ENCODE data around the gene TMEM170A.
"Not testable (repeated sequence)": the region's sequence is repeated elsewhere in the genome, so short reads cannot be mapped to it uniquely, and the experiment has no call there.

Gene TMEM170A

DNA sequence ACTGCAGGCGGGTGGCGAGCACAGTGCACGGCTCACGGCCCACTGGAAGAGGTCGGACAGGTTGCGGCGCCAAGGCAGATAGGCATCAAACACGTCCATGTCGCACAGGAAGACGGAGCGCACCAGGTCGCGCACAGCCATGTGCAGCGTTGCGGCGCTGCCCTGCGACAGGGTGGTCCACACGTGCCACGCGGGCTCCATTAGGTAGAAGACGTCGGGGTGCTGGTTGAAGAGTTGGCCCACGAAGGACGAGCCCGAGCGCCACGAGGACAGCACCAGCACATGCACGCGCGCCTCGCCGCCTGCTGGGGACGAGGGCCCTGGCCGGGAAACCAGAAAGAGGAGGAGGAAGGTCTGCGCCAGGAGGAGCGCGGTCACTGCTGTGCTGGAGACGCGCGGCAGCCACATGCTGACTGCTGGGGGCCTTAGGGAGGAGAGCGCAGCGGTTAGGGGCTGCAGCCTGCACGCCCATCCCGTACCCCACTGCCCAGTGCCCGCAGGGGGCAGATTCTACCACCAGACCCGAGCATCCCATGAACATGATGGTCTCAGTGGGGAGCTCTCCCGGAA lies 15.0 kb upstream of the TMEM170A start:
- DNase-seq = no peak

DNA sequence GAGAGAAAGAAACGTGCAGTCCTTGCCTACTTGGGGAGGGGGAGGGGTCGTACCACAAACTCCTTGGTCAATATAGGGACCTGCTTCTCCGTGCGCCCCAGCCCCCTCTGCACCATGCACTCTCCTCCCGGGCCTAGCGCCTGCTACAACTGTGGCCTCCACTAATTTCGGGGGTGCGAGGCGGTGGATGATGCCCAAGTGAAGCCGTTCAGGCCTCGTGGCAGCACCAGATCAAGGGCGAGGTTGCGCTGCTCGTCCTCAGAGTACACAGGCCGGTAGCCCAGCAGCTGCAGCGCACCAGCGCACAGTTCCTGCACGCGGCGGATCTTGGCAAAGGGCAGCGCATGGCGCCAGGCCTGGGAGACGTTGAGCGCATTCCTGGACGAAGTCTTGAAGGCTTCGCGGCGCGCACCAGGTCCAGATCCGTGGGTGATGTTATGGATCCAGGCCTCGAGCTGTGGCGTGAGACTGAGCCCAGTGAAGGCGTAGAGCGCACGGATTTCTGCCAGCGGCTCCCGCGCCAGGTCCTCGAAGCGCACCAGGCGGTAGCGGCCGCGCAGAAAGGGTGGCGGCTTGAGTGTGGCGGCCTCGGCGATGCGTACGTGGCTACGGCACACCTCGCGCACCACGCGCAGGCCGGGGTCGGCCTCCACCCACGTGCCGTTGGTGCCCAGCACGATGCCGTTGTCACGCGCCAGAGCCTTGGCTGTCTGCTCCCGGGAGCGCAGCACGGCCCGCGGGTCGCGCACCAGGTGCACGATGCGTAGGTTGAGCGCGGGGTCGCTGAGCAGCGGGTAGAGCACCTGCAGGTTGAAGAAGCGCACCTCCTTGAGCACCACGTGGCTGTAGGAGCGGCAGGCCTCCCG lies 14.2 kb upstream of the TMEM170A start:
- no peak for DNase-seq

DNA sequence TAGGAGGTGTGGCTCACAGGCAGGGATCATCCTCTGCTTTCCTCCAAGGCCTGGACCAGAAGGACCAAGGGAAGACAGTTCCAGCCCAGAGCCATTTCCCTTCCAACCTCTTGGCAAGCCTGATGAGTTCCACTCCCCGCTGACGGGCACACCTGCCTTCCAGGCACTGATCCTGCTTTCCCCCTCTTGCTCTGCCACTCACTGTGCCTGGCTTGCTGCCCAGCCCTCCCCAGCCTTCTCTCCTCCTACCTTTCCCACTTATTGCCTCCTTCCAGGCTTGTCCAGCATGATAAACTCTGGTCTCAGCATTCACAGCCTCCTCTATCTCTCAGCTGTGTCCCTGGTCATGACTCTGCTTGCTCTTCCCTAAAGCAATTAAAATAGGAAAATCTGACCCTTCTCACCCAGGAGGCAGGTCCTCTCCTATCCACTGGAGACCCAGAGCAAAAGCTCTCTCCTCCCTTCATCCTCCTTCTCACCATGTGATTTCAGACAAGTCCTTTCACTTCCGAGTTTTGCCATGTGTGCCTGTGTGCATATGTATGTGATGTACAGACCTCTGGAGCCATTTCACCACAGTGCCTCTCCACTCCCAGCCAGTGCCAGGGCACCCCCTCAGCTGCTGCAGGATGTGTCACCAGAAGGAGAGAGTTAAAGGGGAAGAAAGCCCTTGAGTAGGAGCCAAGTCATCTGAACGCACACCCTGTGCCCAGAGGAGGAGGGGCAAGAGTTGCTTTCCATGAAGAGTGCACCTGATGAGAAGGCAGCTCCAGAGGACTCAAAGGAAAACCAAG lies 13.4 kb upstream of the TMEM170A start:
- no peak for DNase-seq

DNA sequence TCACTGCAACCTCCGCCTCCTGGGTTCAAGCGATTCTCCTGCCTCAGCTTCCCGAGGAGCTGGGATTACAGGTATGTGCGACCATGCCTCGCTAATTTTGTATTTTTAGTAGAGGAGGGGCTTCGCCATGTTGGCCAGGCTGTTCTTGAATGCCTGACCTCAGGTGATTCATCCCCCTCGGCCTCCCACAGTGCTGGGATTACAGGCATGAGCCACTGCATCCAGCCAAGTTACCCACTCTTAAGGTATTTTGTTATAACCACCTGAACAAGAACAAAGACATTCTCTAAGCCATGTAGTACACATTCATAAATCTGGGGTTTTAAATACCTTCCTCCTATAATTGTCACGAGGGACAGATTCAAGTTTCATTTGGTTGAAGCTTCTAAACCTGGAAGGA lies 12.3 kb upstream of the TMEM170A start:
- DNase-seq = no peak

DNA sequence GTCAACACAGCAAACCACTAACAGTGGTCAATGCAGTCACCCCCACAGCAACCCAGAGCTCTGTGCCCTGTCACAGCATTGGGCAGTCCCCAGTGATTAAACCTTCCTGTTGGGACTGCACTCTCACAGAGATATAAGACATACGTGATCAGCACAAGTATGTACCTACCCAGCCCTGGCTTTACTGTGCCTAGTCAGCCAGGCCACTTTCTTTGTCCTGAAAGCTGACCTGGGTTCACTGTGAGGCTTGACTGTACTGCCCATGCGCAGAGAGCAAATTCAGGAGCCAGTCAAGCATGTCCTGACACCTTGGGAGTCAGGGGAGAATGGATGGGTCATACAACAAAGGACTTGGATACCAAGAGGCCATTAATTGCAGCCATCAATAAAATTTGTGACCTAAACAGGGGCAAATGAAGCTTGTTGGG lies 10.9 kb upstream of the TMEM170A start:
- no peak for DNase-seq

DNA sequence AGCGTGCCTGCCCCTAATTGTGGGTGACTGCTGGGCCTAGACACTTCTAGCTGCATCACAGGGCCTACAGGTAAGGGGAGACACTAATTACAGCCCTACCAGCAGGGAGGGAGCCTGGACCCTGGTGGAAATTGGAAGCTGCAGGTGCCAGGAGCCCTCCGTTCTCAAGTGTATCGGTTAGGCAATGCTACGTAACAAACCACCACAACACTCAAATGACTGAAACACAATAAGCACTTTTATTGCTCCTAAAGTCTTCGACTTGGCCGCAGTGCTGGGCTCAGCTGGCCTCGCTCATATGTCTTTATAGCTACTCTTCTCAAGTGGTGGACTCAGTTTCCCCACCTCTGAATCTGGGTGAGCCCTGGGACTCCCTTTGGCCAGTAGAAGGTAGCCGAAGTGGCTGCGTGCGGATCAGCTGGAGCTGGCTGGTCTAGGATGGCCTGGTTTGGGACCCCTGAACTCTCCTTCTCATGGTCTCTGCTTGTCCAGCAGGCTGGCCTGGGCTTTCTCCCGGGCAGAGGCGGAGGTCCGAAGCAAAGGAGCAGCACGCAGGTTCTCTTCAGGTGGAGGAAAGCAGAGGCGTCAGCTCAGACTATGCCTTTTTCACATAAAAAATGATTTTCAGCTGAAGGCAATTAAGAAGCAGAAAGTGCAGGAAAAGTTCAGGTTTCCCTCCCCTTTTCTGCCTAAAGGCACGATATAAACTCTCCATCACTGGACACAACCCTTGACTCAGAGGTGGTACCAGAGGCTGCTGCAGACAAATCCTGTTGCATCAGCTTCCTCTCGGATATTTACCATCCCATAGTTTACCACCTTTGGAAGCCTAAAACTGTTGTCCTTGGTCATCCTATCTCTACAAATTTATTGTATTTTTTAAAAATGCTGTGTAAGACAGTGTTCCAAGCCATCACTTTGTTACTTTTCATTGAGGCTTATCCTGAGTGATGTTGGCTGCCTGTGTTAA lies 8.7 kb upstream of the TMEM170A start:
- no peak for DNase-seq

DNA sequence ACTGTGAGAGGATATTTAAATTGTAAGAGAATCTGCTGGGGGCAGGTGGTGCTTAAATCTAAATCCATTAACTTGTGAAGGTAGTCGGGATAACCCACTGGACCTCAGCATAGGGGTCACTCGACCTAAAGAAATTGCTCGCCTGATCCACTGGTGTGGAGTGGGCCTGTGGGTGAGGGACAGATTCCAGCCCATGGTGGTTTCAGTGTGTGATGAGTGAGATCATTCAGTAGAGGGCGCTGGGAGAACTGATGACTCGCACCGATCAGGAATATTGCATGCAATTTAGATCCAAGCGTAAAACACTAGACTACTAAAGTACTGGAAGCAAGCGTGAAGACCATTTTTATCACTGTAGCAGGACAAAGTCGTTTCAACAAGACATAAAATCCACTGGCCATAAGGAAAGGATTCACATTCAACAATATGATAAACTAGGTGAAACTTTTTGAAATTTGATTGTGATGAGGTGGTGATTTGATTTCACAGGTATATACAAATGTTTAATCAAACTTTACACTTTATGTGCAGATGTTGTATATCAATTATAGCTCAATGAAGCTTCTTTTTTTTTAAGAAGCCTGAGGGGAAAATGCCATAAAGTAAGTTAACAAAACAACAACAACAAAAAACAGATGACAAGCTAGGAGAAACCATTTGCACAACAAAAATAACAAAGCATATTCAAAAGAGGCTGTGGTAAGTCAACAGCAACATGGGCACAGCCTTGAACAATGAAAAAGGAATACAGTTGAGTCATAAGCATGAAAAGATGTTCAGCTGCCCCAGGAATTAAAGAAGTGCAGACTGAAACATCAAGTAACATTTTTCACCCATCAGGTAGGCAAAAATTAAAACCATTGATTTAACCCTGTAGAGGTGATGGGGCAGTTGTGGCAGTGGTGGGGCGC lies 7.5 kb upstream of the TMEM170A start:
- peak; percentile 11 to 21 for DNase-seq

DNA sequence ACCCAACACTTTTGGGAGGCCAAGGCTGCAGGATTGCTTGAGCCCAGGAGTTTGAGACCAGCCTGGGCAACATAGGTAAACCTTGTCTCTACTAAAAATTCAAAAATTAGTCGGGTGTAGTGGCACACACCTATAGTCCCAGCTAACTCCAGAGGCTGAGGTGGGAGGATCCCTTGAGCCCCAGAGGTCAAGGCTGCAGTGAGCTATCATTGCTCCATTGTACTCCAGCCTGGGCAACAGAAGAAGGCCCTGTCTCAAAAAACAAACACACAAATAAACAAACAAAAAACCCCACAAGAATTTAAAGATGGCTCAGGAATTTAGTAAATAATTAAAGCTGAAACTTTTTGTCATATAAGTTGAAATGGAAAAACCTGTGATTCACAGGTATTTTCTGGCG lies 2.3 kb upstream of the TMEM170A start:
- no peak for DNase-seq

DNA sequence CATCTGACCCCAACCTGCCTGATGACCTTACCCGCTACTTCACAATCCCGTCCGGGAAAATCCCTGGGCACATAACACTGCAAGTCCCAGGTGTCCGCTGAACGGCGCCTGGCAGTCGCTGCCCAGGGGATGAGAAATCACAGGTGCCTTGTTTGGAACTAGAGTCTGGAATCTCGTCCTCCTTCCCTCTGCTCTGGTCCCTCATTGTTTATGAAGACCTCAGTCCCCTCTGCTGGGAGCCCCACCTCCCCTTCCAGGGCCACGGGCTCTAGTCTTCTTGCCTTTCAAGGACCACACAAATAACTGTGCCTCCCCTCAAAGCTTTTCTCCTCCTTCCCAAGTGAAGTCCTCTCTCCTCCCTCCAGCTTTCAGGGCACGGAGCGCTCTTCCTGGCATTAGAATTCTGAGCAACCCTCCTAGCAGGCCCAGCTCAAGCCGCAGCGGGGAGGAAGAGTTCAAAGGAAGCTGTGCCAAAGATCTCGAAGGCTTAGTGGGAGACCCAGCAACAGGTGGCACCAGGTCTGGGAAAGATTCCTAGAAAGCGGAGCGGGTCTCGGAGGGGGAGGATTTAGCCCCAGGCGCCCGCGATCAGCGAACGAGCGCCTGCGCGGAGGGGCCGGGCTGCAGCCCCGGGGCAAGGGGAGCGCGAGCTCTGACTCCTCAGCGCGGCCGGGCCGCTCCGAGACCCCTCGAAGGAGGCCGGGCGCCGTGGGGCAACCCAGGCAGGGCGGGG lies 934 bp downstream of the TMEM170A start:
- not testable (repeated sequence) for DNase-seq

DNA sequence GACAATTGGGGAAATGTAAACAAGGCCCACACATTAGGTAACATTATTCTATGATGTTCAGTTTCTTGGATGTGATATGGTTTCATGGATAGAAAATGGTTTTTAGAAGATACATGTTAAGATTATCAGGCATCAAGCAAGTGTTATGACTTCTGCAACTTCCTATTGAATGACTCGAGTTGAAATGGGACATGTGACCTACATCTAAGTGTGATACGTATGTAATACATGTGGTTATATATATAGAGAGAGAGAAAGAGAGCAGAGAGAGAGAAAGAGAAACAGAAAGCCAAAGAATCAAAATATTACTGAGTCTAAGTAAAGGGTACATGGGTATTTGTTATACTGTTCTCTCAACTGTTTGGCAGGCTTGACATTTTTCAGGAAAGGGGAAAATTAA lies 1.7 kb downstream of the TMEM170A start:
- no peak for DNase-seq

DNA sequence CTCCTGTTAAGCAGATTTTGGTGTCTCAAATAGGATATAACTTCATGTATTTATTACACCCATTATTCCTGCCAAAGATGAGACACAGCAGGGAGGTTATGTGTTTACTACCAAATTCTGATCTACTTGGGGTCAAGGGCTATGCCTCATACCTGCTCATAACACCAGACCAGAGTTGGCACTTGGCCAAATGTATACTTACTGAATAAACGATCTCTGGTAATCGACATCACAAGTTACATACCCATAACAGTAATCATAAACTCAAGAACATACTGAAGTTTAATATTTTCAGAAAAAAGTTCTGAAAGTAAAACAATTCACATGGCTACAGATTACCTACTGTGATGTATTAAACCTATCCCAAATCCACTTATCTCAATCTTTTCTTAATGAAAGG lies 2.9 kb downstream of the TMEM170A start:
- no peak for DNase-seq

DNA sequence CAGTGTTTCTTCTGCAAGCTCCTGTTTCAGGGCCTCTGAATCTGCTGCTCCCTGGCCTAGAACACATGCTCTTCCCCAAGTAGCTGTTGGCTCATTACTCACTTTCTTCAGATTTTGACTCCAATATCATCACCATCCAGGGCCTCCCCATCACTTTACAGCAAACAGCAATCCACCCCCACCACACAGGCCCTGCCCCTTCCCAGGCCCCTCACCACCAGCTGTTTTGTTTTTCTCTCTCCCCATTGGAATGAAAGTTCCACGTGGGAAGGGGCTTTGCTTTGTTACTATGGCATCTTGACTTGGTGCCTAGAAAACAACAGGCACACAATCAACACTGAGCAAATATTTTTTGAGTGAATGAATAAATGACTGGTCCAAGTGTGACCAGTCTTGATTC lies 4.0 kb downstream of the TMEM170A start:
- DNase-seq = no peak

DNA sequence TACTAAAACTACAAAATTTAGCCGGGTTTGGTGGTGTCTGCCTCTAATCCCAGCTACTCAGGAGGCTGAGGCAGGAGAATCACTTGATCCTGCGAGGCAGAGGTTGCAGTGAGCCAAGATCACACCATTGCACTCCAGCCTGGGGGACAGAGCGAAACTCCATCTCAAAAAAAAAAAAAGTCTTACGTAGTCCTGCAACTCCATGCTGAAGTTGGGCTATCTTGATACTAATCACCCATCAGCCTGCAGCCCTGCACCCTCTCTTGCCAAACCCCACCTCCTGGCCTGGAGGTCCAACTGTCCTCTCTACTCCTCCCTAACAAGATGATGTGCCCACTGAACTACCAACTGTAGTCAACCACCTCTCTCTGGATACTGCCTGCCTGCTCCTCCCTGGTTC lies 4.8 kb downstream of the TMEM170A start:
- no peak for DNase-seq

DNA sequence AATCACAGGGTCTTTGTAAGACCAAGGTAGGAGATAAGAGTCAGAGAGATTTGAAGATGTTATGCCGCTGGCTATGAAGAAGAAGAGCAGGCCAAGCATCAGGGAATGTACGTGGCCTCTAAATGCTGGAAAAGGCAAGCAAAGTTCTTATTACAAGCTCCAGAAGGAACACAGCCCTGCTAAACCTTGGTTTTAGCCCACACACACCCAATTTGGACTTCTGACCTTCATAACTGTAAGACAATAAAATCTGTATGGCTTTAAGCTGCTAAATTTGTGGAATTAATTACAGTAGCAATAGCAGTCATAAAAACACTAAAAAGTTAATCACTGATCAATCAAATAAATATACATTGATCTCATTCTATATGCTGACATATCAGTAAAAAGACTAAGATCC lies 6.0 kb downstream of the TMEM170A start:
- DNase-seq = no peak

DNA sequence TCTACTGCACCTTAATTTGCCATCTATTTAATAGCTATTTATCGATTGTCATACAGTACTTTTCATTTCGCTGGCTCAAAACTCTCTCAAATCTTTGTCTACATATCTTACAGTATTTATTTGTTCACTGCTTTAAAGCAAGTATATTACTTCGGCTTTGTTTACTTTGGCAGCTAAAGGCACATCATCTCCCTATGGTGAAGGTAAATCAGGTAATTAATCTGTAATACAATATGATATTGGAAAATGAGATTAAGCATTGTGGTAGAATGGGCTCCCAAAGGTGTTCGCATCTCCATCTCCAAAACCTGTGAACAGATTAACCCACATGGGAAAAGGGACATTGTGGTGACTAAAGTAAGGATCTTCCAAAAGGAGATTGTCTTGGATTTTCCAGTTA lies 6.5 kb downstream of the TMEM170A start:
- no peak for DNase-seq

DNA sequence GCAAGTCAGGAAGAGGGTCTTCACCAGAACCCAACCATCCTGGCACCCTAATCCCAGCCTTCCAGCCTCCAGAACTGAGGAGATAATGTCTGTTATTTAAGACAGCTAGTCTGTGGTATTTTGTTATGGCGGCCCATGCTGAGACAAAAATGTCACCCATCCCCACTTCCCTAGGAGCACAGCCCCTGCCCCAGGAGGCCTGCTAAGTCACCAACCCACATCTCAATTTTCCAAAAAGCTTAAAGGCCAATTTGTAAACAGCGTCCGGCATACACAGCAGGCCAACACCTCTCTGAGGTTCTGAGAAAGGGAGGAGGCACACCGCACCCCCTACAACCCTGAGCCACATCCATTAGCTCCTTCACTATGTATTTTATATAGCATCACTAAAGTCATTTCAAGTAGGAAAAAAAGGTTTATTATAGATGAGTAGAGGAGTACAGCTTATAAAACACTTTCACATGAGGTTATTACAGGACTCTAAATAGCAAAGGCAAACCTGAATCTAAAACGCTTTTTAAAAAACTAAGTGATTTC lies 6.9 kb downstream of the TMEM170A start:
- DNase-seq = no peak

DNA sequence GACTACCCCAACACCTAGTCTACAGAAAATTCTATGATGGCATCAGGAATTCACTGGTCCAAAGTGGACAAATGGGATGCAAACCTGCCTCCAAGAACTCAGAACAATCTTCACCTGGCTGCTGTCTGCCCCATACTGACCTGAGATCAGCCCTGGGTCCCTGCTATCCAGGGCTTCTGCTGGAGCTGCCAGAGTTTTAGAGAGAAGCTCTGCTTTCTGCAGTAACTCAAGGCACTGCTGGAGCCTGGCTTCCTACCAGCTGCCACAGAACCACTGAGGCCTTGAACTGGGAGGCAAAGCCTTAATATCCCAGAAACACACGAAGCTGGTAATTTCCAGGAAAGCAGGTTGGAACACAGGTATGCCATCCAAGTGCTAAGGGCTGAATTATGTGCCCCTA lies 7.5 kb downstream of the TMEM170A start:
- no peak for DNase-seq

DNA sequence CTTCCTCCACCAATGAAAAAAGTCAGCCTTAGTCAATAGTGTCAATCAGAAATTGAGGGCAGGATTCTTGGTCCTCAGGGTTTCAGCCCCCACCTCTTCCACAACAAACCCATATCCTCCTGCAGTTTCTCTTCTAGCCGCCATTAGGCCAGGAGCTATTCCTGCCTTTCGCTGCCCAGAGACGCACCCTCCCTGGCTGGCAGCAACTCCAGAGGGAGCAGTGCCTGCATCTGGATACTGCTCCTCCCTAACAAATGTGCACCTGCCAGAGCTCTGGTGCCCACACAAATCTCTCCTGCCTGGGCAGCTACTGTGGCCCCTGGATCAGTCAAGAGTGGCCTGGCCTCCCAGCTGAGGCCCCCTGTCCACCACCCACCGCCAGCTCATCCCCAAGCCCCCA lies 8.0 kb downstream of the TMEM170A start:
- not testable (repeated sequence) for DNase-seq

DNA sequence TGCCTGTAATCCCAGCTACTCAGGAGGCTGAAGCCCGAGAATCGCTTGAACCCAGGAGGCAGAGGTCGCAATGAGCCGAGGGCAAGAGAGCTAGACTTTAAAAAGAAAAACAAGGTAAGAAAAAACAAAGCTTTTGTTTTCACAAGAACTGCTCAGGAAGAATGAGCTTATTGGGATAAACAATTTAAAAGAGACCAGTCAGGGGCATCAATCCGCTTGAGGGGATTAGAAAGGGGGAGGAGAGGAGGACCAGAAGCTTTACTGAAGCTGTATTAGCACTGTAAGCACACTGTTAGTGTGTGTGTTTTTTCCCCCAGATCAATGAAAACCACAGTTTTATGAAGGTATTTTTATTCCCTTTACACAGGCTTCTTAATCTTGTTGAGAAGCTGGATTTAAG lies 8.8 kb downstream of the TMEM170A start:
- no peak for DNase-seq

DNA sequence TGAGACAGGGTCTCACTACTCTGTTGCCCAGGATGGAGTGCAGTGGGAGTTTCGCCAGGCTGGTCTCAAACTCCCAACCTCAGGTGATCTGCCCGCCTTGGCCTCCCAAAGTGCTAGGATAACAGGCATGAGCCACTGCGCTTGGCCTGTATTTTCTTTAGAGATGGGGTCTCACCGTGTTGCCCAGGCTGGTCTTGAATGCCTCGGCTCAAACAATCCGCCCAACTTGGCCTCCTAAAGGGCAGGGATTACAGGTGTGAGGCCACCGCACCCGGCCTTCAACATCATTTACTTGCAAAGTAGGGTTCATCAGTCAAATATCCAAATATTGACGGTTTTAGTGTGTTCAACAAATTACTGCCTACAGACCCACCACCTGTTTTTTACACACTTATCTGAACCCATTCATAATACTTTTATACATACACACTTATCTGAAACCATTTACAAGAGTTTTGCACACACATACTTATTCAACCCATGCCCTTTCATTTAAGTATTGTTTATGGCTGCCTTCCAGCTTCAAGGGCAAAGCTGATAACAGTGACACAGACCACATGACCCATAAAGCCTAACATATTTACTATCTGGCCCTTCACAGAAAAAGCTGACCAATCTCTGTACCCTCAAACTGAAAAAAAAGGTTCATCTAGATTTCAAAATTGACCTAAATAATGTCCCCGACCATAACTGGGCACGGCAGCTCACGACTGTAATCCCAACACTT lies 11.9 kb downstream of the TMEM170A start:
- no peak for DNase-seq
